ENCODE measurements around the gene PGBD5. TPM values are rescaled to one million over a fixed set of nuclear protein-coding genes. Genes with fewer than 3 reads are reported as not detected.

PGBD5 gene
- polyA plus RNA-seq, 3 donors: 0.44 TPM; not detected in 2

- no peaks in the 10 kb centered on the region for H3K79me2 ChIP-seq (ENCODE audit: insufficient read depth, low read length)
- peaks cover 0 to 2% (median 0%) of the 10 kb centered on the region in 7 donors for H3K9me3 Mint-ChIP-seq
- no peaks in the 10 kb centered on the region for H3K9me3 ChIP-seq (replicated peaks in 1 of 2; ENCODE audit: control insufficient read depth in 1 of 2, insufficient read depth in 1 of 2, low read length in 2 of 2)
- H3K9ac ChIP-seq (ENCODE audit: insufficient read depth, low read length, poor library complexity, severe bottlenecking): no peak overlapping the region
- DNase-seq: no peak
- TF ChIP-seq, protein P1, sequence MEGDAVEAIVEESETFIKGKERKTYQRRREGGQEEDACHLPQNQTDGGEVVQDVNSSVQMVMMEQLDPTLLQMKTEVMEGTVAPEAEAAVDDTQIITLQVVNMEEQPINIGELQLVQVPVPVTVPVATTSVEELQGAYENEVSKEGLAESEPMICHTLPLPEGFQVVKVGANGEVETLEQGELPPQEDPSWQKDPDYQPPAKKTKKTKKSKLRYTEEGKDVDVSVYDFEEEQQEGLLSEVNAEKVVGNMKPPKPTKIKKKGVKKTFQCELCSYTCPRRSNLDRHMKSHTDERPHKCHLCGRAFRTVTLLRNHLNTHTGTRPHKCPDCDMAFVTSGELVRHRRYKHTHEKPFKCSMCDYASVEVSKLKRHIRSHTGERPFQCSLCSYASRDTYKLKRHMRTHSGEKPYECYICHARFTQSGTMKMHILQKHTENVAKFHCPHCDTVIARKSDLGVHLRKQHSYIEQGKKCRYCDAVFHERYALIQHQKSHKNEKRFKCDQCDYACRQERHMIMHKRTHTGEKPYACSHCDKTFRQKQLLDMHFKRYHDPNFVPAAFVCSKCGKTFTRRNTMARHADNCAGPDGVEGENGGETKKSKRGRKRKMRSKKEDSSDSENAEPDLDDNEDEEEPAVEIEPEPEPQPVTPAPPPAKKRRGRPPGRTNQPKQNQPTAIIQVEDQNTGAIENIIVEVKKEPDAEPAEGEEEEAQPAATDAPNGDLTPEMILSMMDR (IDR thresholded peaks at IDR 0.05): no peak
- no peak overlapping the region for H3K4me2 ChIP-seq (replicated peaks; ENCODE audit: extremely low read depth, low read length, poor library complexity, severe bottlenecking)
- peaks cover 2% of the 10 kb centered on the region for H3K4me1 Mint-ChIP-seq
- no peak overlapping the region for H3K27ac ChIP-seq (ENCODE audit: low read depth in 1 of 2, low read length in 2 of 2)
- no peak overlapping the region for H3K4me3 Mint-ChIP-seq
- no CpG with 5 or more reads among the region's 7 CpGs for WGBS (ENCODE audit: insufficient coverage)
- no peak overlapping the region for H3K27ac Mint-ChIP-seq
- no peaks in the 10 kb centered on the region for H4K20me1 ChIP-seq (ENCODE audit: insufficient read depth, low read length)
- peaks cover 0 to 1% (median 0%) of the 10 kb centered on the region in 3 donors for H3K27me3 Mint-ChIP-seq (ENCODE audit: low read depth in 3 of 3)
- no peaks in the 10 kb centered on the region for H3K4me1 ChIP-seq (ENCODE audit: control insufficient read depth in 1 of 2, insufficient read depth in 2 of 2, low read length in 2 of 2)
- intact Hi-C loops (cut with micrococcal nuclease): no loop called here
- no peak overlapping the region for H2AFZ ChIP-seq (ENCODE audit: insufficient read depth, low read depth, low read length, poor library complexity, severe bottlenecking)
- peaks cover 62 to 94% of the 10 kb centered on the region in 2 donors for H3K36me3 ChIP-seq (replicated peaks in 1 of 2; ENCODE audit: control insufficient read depth in 1 of 2, insufficient read depth in 2 of 2, low read length in 2 of 2)
- no peaks in the 10 kb centered on the region for H3K27me3 ChIP-seq (ENCODE audit: control insufficient read depth in 2 of 2, insufficient read depth in 2 of 2, low read length in 2 of 2)
- no peak overlapping the region for H3K4me3 ChIP-seq (replicated peaks in 1 of 3; ENCODE audit: low read depth in 2 of 3, low read length in 3 of 3)
- H3K36me3 Mint-ChIP-seq: peaks cover 61 to 70% of the 10 kb centered on the region in 2 donors
These were observed 147.8 kb downstream of the PGBD5 start for GRCh38 chr1:230278376-230278775.

- H3K27ac ChIP-seq (ENCODE audit: low read depth in 1 of 2, low read length in 2 of 2): no peak overlapping the region
- H4K20me1 ChIP-seq (ENCODE audit: insufficient read depth, low read length): no peaks in the 10 kb centered on the region
- 30% methylated on average over 6 of the region's 15 CpGs for WGBS (ENCODE audit: insufficient coverage)
- intact Hi-C loops (cut with micrococcal nuclease): no loop called here
- H3K36me3 Mint-ChIP-seq: peaks cover 62 to 75% of the 10 kb centered on the region in 2 donors
- peaks cover 0 to 1% (median 0%) of the 10 kb centered on the region in 3 donors for H3K27me3 Mint-ChIP-seq (ENCODE audit: low read depth in 3 of 3)
- no peak overlapping the region for H3K4me2 ChIP-seq (replicated peaks; ENCODE audit: extremely low read depth, low read length, poor library complexity, severe bottlenecking)
- H3K4me1 Mint-ChIP-seq: peaks cover 2% of the 10 kb centered on the region
- no peak overlapping the region for H3K9ac ChIP-seq (ENCODE audit: insufficient read depth, low read length, poor library complexity, severe bottlenecking)
- no peak overlapping the region for H2AFZ ChIP-seq (ENCODE audit: insufficient read depth, low read depth, low read length, poor library complexity, severe bottlenecking)
- no peak for DNase-seq
- H3K9me3 Mint-ChIP-seq: no peaks in the 10 kb centered on the region
- no peaks in the 10 kb centered on the region for H3K4me1 ChIP-seq (ENCODE audit: control insufficient read depth in 1 of 2, insufficient read depth in 2 of 2, low read length in 2 of 2)
- TF ChIP-seq, protein P1 (IDR thresholded peaks at IDR 0.05): no peak
- no peak overlapping the region for H3K4me3 ChIP-seq (replicated peaks in 1 of 3; ENCODE audit: low read depth in 2 of 3, low read length in 3 of 3)
- peak overlapping the region in 1 of 7 donors; percentile 2 for H3K27ac Mint-ChIP-seq
- H3K36me3 ChIP-seq (replicated peaks in 1 of 2; ENCODE audit: control insufficient read depth in 1 of 2, insufficient read depth in 2 of 2, low read length in 2 of 2): peaks cover 62 to 99% of the 10 kb centered on the region in 2 donors
- H3K4me3 Mint-ChIP-seq: no peak overlapping the region
- H3K9me3 ChIP-seq (replicated peaks in 1 of 2; ENCODE audit: control insufficient read depth in 1 of 2, insufficient read depth in 1 of 2, low read length in 2 of 2): no peaks in the 10 kb centered on the region
- no peaks in the 10 kb centered on the region for H3K79me2 ChIP-seq (ENCODE audit: insufficient read depth, low read length)
- H3K27me3 ChIP-seq (ENCODE audit: control insufficient read depth in 2 of 2, insufficient read depth in 2 of 2, low read length in 2 of 2): no peaks in the 10 kb centered on the region
These were observed 148.7 kb downstream of the PGBD5 start for GRCh38 chr1:230277201-230278025.

Data from CD14-positive monocyte (primary cell).